ENCODE results near the gene TCOF1. TPM values are rescaled to one million over a fixed set of nuclear protein-coding genes. Genes with fewer than 3 reads are reported as not detected.
"Not testable (repeated sequence)": the region's sequence is repeated elsewhere in the genome, so short reads cannot be mapped to it uniquely, and the experiment has no call there.

TCOF1 gene
- total and polyA plus RNA-seq, 2 of the 8 experiments (the other 6 are each of a cell fraction or from before 2014, with no cell fraction given), result 35.9 to 170 TPM

DNA sequence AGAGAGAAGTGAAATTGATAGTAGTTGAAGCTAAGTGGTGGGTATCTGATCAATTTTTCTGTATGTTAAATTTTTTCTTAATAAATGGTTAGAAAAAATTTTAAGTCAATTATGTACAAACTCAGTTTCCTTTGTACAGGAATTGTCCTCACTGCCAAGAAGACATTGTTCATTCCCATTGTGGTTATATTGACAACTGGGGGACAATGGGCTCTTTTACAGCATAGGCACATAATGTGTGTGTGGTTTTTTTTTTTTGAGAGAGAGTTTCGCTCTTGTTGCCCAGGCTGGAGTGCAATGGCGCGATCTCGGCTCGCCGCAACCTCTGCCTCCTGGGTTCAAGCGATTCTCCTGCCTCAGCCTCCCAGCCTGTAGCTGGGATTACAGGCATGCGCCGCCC lies 68.7 kb downstream of the TCOF1 start:
- H3K14ac ChIP-seq (ENCODE audit: insufficient read length); H3K18ac ChIP-seq (ENCODE audit: extremely low read depth, low read length); H3K9ac ChIP-seq (replicated peaks in 1 of 4; ENCODE audit: extremely low read depth in 1 of 4, low read depth in 3 of 4, low read length in 3 of 4); H3K56ac ChIP-seq (replicated peaks; ENCODE audit: insufficient read length, low read depth, low read length); H3K36me3 ChIP-seq (ENCODE audit: control insufficient read depth in 2 of 4, insufficient read depth in 4 of 4, low read length in 3 of 4); H4K20me1 ChIP-seq (replicated peaks in 1 of 2; ENCODE audit: control insufficient read depth in 1 of 2, insufficient read depth in 2 of 2, low read length in 2 of 2); H4K8ac ChIP-seq (ENCODE audit: extremely low read depth, insufficient read depth, low read length); H3K4ac ChIP-seq (replicated peaks; ENCODE audit: insufficient read length, low read depth, low read length); H3K79me1 ChIP-seq (ENCODE audit: low read depth, low read length); H2BK20ac ChIP-seq (ENCODE audit: low read length); H3K79me2 ChIP-seq (ENCODE audit: control insufficient read depth in 1 of 2, insufficient read depth in 2 of 2, low read length in 2 of 2); H3K4me2 ChIP-seq (ENCODE audit: insufficient read depth in 1 of 2, low read depth in 2 of 2, low read length in 2 of 2); H2BK5ac ChIP-seq (ENCODE audit: low read depth, low read length); H3K4me3 ChIP-seq (ENCODE audit: extremely low read depth in 1 of 4, insufficient read depth in 2 of 4, low read depth in 3 of 4, low read length in 4 of 4); H4K91ac ChIP-seq (replicated peaks; ENCODE audit: insufficient read length, low read length); FAIRE-seq; DNase-seq (ENCODE audit: low read depth in 1 of 2, low spot score in 2 of 2); H3K27me3 ChIP-seq (replicated peaks in 1 of 4; ENCODE audit: control insufficient read depth in 3 of 4, extremely low read depth in 1 of 4, insufficient read depth in 3 of 4, low read length in 3 of 4); H2AK5ac ChIP-seq (ENCODE audit: low read depth, low read length); H2BK15ac ChIP-seq (ENCODE audit: low read length); H3K27ac ChIP-seq (ENCODE audit: low read depth, low read length); H3K9me3 ChIP-seq (ENCODE audit: insufficient read depth in 2 of 2, low read depth in 1 of 2, low read length in 1 of 2); H2AFZ ChIP-seq (ENCODE audit: low read length); H2BK120ac ChIP-seq (replicated peaks; ENCODE audit: low read depth, low read length); H2BK12ac ChIP-seq (ENCODE audit: low read depth, low read length); H3K4me1 ChIP-seq (replicated peaks in 1 of 4; ENCODE audit: control insufficient read depth in 3 of 4, insufficient read depth in 4 of 4, low read length in 3 of 4); H3K23ac ChIP-seq (ENCODE audit: insufficient read length); H3K23me2 ChIP-seq (ENCODE audit: low read depth, low read length); H4K5ac ChIP-seq (ENCODE audit: insufficient read length, low read depth, low read length): not testable (repeated sequence)
- POLR2A ChIA-PET (ENCODE audit: partially characterized antibody), result interaction anchor here (0.9 to 1.0 kb wide), 2 partner anchors 13 to 24 kb away, joined by 3 read pairs; partner anchors contain the start of gene CD74
- WGBS, 2 experiments (ENCODE audit: extremely low coverage in 1 of 2, insufficient coverage in 1 of 2, insufficient read length in 1 of 2, insufficient replicate concordance in 2 of 2, low coverage in 1 of 2, low lambda C conversion rate in 2 of 2, missing lambda C conversion rate in 1 of 2), result 98% methylated on average over 7 of the region's 9 CpGs; no CpG with 5 or more reads in 1 of the 2 experiments
- CTCF ChIA-PET (ENCODE audit: partially characterized antibody), result interaction anchor here (0.6 to 6.9 kb wide), 6 partner anchors 9 to 94 kb away, joined by 3 to 48 read pairs (median 4); no protein-coding TSS in a partner anchor
